Urinary bladder (tissue), 4 donors: ENCODE results near the gene FAM228B. TPM values are rescaled to one million over a fixed set of nuclear protein-coding genes. Genes with fewer than 3 reads are reported as not detected.
"Not testable (repeated sequence)": the region's sequence is repeated elsewhere in the genome, so short reads cannot be mapped to it uniquely, and the experiment has no call there.

Source experiments
- DNase-seq: peaks from one replicate; pipeline ENCODE4 v3.0.0-alpha.2; 2015; ENCODE audit errors: extremely low spot score
- H3K27ac ChIP-seq: one replicate; pipeline ENCODE4 v1.5.1; 2013; ENCODE audit warnings: low read depth, mild to moderate bottlenecking, moderate library complexity
- H3K36me3 ChIP-seq: one replicate; pipeline ENCODE4 v1.6.1; 2013; ENCODE audit warnings: mild to moderate bottlenecking, moderate library complexity; ENCODE audit not compliant: insufficient read depth
- H3K4me1 ChIP-seq: one replicate; pipeline ENCODE4 v1.6.1; 2013; ENCODE audit warnings: mild to moderate bottlenecking, moderate library complexity; ENCODE audit not compliant: insufficient read depth
- H3K4me3 ChIP-seq: one replicate; pipeline ENCODE4 v1.5.1; 2013; ENCODE audit warnings: low read depth, low read length
- WGBS: extraction: QIAGEN DNeasy Blood & Tissue Kit; methylation state at CpG from one replicate; pipeline ENCODE4 v1.1.7; 2013; 5-methylcytosine and 5-hydroxymethylcytosine counted together
- polyA plus RNA-seq: library from polyadenylated mRNA; stranded (reverse); fragments of 200-250 nt; gene quantifications from one replicate; pipeline ENCODE4 v1.2.3, GENCODE V29; 2013
- total RNA-seq: library from RNA; depleted of rRNA; stranded (reverse); fragments of >200 nt; gene quantifications from one replicate; pipeline ENCODE4 v1.2.3, GENCODE V29; 2014
- donor health status: healthy with polysubstance abuse.
- donor health status: healthy.

FAM228B gene
- total and polyA plus RNA-seq, 2 donors, result 13.8 to 61.8 TPM

GRCh38 chr2:24085200-24085489, 38.1 kb upstream of the FAM228B start:
- H3K4me1 ChIP-seq, result no peaks in the 10 kb centered on the region
- peak overlapping the region; percentile 33 for H3K4me3 ChIP-seq
- 10% methylated on average over 11 of the region's 11 CpGs for WGBS
- peak overlapping the region; percentile 76 for H3K27ac ChIP-seq
- DNase-seq, result no peak
- H3K36me3 ChIP-seq, result no peaks in the 10 kb centered on the region

DNA sequence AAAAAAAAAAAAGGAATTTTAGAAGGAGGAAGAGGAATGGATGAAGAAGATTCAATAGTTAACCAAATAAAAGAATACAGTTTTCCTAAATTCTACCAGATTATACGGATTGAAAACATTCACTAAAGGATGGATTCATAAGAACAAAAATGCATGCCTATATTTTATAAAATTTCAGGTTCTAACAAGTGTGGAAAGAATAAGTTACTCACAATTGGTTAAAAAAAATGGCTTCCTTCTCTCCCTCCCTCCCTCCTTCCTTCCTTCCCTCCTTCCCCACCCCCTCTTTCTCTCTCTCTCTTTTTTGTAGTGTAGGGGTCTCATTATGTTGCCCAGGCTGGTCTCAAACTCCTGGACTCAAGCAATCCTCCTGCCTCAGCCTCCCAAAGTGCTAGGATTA, 37.0 kb upstream of the FAM228B start:
- whole genome bisulfite sequencing, result 98% methylated on average over 1 of the region's 1 CpG
- no peaks in the 10 kb centered on the region for H3K36me3 ChIP-seq
- no peaks in the 10 kb centered on the region for H3K4me1 ChIP-seq
- no peak overlapping the region for H3K27ac ChIP-seq
- no peak overlapping the region for H3K4me3 ChIP-seq
- DNase-seq, result no peak

- WGBS, result 79% methylated on average over 3 of the region's 3 CpGs
- Histone ChIP-seq H3K36me3 (no peaks in the 10 kb centered on the region), H3K4me1 (no peaks in the 10 kb centered on the region), H3K27ac (no peak overlapping the region), H3K4me3 (no peak overlapping the region)
- DNase-seq, result no peak
Observed at GRCh38 chr2:24087032-24087431, 36.2 kb upstream of the FAM228B start.

DNA sequence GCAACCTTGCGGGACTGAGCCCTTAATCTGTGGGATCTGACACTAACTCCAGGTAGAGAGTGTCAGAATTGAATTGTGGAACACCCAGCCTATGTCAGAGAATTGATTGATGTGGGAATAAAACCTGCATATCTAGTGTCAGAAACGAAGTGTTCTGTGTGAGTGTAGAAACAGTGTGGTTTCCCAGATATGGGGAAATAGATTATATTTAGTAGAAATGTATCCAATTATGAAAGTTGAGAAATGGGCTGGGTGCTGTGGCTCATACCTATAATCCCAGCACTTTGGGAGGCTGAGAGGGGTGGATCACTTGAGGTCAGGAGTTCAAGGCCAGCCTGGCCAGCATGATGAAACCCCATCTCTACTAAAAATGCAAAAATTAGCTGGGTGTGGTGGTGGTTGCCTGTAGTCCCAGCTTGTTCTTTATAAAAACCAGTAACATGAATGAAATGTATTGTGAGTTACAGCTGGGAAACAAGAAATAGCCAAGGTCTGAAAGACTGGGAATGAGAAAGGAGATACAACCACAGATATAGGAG, 34.4 kb upstream of the FAM228B start:
- WGBS, result 69% methylated on average over 2 of the region's 2 CpGs
- Histone ChIP-seq H3K4me1 (no peaks in the 10 kb centered on the region), H3K27ac (no peak overlapping the region), H3K4me3 (no peak overlapping the region), H3K36me3 (no peaks in the 10 kb centered on the region)
- no peak for DNase-seq

DNA sequence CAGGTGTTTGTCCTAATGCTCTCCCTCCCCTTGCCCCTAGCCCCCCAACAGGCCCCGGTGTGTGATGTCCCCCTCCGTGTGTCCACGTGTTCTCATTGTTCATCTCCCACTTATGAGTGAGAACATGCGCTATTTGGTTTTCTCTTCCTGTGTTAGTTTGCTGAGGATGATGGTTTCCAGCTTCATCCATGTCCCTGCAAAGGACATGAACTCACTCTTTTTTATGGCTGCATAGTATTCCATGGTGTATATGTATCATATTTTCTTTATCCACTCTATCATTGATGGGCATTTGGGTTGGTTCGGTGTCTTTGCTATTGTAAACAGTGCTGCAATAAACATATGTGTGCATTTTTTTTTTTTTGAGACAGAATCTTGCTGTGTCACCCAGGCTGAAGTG, 30.0 kb upstream of the FAM228B start:
- not testable (repeated sequence) for H3K27ac ChIP-seq, H3K4me3 ChIP-seq, DNase-seq, H3K36me3 ChIP-seq, H3K4me1 ChIP-seq
- WGBS, result over 99% methylated on average over 5 of the region's 5 CpGs

DNA sequence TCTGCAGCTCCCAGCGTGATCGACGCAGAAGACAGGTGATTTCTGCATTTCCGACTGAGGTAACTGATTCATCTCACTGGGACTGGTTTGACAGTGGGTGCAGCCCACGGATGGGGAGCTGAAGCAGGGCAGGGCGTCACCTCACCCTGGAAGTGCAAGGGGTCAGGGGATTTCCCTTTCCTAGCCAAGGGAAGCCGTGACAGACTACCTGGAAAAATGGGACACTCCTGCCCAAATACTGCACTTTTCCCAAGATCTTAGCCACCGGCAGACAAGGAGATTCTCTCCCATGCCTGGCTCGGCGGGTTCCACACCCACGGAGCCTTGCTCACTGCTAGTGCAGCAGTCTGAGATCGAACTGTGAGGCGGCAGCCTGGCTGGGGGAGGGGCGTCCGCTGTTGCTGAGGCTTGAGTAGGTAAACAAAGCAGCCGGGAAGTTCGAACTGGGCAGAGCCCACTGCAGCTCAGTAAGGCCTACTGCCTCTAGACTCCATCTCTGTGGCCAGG, 28.0 kb upstream of the FAM228B start:
- H3K36me3 ChIP-seq, H3K4me1 ChIP-seq, H3K4me3 ChIP-seq, H3K27ac ChIP-seq, DNase-seq: not testable (repeated sequence)
- WGBS, result 67% methylated on average over 17 of the region's 17 CpGs

- H3K4me1 ChIP-seq, DNase-seq, H3K36me3 ChIP-seq, H3K4me3 ChIP-seq, H3K27ac ChIP-seq: not testable (repeated sequence)
- 93% methylated on average over 2 of the region's 2 CpGs for WGBS
Observed at GRCh38 chr2:24100732-24101131, 22.5 kb upstream of the FAM228B start.

DNA sequence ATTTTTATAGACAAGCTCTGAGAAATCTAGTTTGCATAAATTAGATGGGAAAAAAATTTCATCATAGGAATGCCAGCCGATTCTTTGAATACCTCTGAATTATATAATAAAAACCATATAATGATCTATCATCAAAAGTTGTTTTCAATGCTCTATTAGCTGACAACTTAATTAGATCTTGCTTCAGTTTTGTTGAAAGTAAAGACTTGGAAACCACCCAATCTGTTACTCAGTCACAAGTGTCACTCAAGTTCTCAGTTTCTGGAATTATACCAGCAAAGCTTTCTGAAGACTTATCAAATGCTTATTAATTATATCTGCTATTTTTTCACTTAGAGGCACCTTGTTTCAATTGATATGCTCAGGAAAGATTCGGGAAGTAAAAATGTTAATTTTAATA, 21.3 kb upstream of the FAM228B start:
- no peak overlapping the region for H3K4me3 ChIP-seq
- DNase-seq, result no peak
- no peaks in the 10 kb centered on the region for H3K4me1 ChIP-seq
- WGBS, result 73% methylated on average over 2 of the region's 2 CpGs
- no peaks in the 10 kb centered on the region for H3K36me3 ChIP-seq
- no peak overlapping the region for H3K27ac ChIP-seq

- 82% methylated on average over 1 of the region's 1 CpG for WGBS
- DNase-seq, result no peak
- H3K4me3 ChIP-seq, result no peak overlapping the region
- H3K4me1 ChIP-seq, result no peaks in the 10 kb centered on the region
- H3K27ac ChIP-seq, result no peak overlapping the region
- H3K36me3 ChIP-seq, result no peaks in the 10 kb centered on the region
Observed at GRCh38 chr2:24102677-24103076, 20.6 kb upstream of the FAM228B start.

DNA sequence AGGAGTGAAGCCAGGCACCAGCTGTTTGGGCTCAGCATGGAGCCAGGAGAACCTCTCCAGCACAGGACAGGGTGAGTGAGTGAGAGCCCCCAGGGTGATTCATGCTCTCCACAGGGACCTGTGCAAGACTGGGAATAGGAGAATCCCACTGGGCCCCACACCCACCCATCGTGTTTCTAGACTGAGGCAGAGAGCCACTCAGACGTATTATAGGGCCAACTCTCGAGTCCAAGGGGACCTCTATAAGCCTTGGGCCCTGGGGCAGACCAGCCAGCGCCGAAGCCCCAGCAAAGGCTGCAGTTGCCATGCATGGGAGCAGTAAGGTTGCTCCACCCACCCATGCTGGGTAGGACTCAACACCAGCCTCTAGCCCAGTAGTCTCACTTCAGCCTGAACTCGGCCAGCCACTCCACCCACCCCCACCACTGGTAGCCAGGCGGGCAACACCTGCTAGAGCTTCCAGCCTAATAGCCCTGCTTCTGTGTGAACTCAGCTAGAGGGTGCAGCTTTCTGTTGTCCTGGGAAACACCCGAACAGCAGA, 19.1 kb upstream of the FAM228B start:
- 94% methylated on average over 8 of the region's 8 CpGs for WGBS

GRCh38 chr2:24104906-24105305, 18.4 kb upstream of the FAM228B start:
- no peak overlapping the region for H3K4me3 ChIP-seq
- no peak overlapping the region for H3K27ac ChIP-seq
- no peaks in the 10 kb centered on the region for H3K36me3 ChIP-seq
- WGBS, result 66% methylated on average over 4 of the region's 4 CpGs
- DNase-seq, result no peak
- no peaks in the 10 kb centered on the region for H3K4me1 ChIP-seq

More for the DNA sequence above, 19.1 kb upstream of the FAM228B start:
- Histone ChIP-seq H3K4me1 (no peaks in the 10 kb centered on the region), H3K4me3 (no peak overlapping the region), H3K27ac (no peak overlapping the region), H3K36me3 (no peaks in the 10 kb centered on the region)
- DNase-seq, result no peak

DNA sequence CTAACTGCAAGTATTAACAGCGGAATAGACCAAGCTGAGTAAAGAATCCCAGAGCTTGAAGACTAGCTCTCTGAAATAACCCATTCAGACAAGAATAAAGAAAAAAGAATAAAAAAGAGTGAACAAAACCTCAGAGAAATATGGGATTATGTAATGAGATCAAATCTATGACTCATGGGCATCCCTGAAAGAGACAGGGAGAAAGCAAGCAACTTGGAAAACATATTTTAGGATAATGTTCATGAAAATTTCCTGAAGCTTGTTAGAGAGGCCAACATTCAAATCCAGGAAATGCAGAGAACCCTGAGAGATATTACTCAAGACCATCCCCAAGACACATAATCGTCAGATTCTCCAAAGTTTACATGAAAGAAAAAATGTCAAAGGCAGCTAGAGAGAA, 17.5 kb upstream of the FAM228B start:
- no peaks in the 10 kb centered on the region for H3K4me1 ChIP-seq
- 48% methylated on average over 2 of the region's 2 CpGs for WGBS
- no peak for DNase-seq
- H3K27ac ChIP-seq, result no peak overlapping the region
- H3K36me3 ChIP-seq, result no peaks in the 10 kb centered on the region
- H3K4me3 ChIP-seq, result no peak overlapping the region

GRCh38 chr2:24106786-24107185, 16.5 kb upstream of the FAM228B start:
- Histone ChIP-seq H3K36me3 (no peaks in the 10 kb centered on the region), H3K4me3 (no peak overlapping the region)
- no peak for DNase-seq

DNA sequence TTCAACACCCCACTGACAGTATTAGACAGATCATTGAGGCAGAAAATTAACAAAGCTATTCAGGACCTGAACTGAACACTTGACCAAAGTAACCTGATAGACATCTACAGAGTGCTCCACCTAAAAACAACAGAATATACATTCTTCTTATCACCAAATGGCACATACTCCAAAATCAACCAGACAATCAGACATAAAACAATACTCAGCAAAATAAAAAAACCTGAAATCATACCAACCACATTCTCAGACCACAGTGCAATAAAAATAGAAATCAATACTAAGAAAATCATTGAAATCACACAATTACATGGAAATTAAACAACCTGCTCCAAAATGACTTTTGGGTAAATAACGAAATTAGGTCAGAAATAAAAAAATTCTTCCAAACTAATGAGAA, 15.9 kb upstream of the FAM228B start:
- Histone ChIP-seq H3K4me1 (no peaks in the 10 kb centered on the region), H3K36me3 (no peaks in the 10 kb centered on the region), H3K27ac (no peak overlapping the region), H3K4me3 (no peak overlapping the region)
- DNase-seq, result no peak
- 57% methylated on average over 1 of the region's 1 CpG for WGBS

More at GRCh38 chr2:24106786-24107185, 16.5 kb upstream of the FAM228B start:
- Histone ChIP-seq H3K4me1 (no peaks in the 10 kb centered on the region), H3K27ac (no peak overlapping the region)

- WGBS, result 96% methylated on average over 1 of the region's 1 CpG
- not testable (repeated sequence) for H3K4me3 ChIP-seq, H3K4me1 ChIP-seq, DNase-seq, H3K36me3 ChIP-seq, H3K27ac ChIP-seq
Observed at GRCh38 chr2:24109431-24109830, 13.8 kb upstream of the FAM228B start.
